Measurements from ENCODE around the gene RAP1GDS1. TPM values are rescaled to one million over a fixed set of nuclear protein-coding genes. Genes with fewer than 3 reads are reported as not detected.

RAP1GDS1 gene
- total RNA-seq, 1 donor from 2014 or later, result 64.5 TPM

- peaks cover 32% of the 10 kb centered on the region for H3K4me1 Mint-ChIP-seq (ENCODE audit: low read depth, unreplicated experiment)
- Histone ChIP-seq H3K27me3 (ENCODE audit: insufficient read depth, low read length) (no peaks in the 10 kb centered on the region), H4K20me1 (ENCODE audit: insufficient read depth, low read length) (peaks cover 31% of the 10 kb centered on the region), H3K9me3 (ENCODE audit: insufficient read depth, low read depth, low read length) (no peaks in the 10 kb centered on the region), H3K36me3 (ENCODE audit: insufficient read depth, low read length) (peaks cover under 1% of the 10 kb centered on the region), H3K9ac (ENCODE audit: low read length) (no peak overlapping the region), H3K4me3 (ENCODE audit: insufficient read depth, low read depth, low read length) (no peak overlapping the region), H3K27ac (ENCODE audit: low read depth, low read length) (no peak overlapping the region), H3K4me2 (ENCODE audit: low read length) (no peak overlapping the region), H3K4me1 (ENCODE audit: insufficient read depth, low read length) (no peaks in the 10 kb centered on the region), H2AFZ (ENCODE audit: low read depth, low read length) (no peak overlapping the region), H3K79me2 (ENCODE audit: insufficient read depth, low read length) (peaks cover 90% of the 10 kb centered on the region)
- H3K27me3 Mint-ChIP-seq (ENCODE audit: low read depth, unreplicated experiment), result no peaks in the 10 kb centered on the region
- no peak for TF ChIP-seq CTCF (IDR thresholded peaks at IDR 0.05; ENCODE audit: insufficient read depth, low read depth, low read length)
- peak overlapping the region; percentile 96 for H3K27ac Mint-ChIP-seq (ENCODE audit: unreplicated experiment)
- DNase-seq (ENCODE audit: low read depth), result no peak
- H3K4me3 Mint-ChIP-seq (ENCODE audit: unreplicated experiment), result no peak overlapping the region
- H3K36me3 Mint-ChIP-seq (ENCODE audit: low read depth, unreplicated experiment), result peaks cover 2% of the 10 kb centered on the region
- H3K9me3 Mint-ChIP-seq (ENCODE audit: unreplicated experiment), result no peaks in the 10 kb centered on the region
- no peak for FAIRE-seq
These were observed 28.2 kb downstream of the RAP1GDS1 start for GRCh38 chr4:98289375-98289774.

- Histone ChIP-seq H3K27ac (ENCODE audit: low read depth, low read length) (no peak overlapping the region), H3K79me2 (ENCODE audit: insufficient read depth, low read length) (peaks cover 85% of the 10 kb centered on the region), H2AFZ (ENCODE audit: low read depth, low read length) (no peak overlapping the region), H3K9me3 (ENCODE audit: insufficient read depth, low read depth, low read length) (no peaks in the 10 kb centered on the region), H4K20me1 (ENCODE audit: insufficient read depth, low read length) (peaks cover 22% of the 10 kb centered on the region), H3K36me3 (ENCODE audit: insufficient read depth, low read length) (peaks cover 10% of the 10 kb centered on the region), H3K4me1 (ENCODE audit: insufficient read depth, low read length) (no peaks in the 10 kb centered on the region), H3K27me3 (ENCODE audit: insufficient read depth, low read length) (no peaks in the 10 kb centered on the region), H3K4me3 (ENCODE audit: insufficient read depth, low read depth, low read length) (no peak overlapping the region), H3K9ac (ENCODE audit: low read length) (no peak overlapping the region), H3K4me2 (ENCODE audit: low read length) (no peak overlapping the region)
- Mint-ChIP-seq H3K4me1 (ENCODE audit: low read depth, unreplicated experiment) (peaks cover 24% of the 10 kb centered on the region), H3K27me3 (ENCODE audit: low read depth, unreplicated experiment) (no peaks in the 10 kb centered on the region), H3K27ac (ENCODE audit: unreplicated experiment) (peak overlapping the region; percentile 96), H3K9me3 (ENCODE audit: unreplicated experiment) (no peaks in the 10 kb centered on the region), H3K4me3 (ENCODE audit: unreplicated experiment) (no peak overlapping the region), H3K36me3 (ENCODE audit: low read depth, unreplicated experiment) (peaks cover 2% of the 10 kb centered on the region)
- TF ChIP-seq CTCF (IDR thresholded peaks at IDR 0.05; ENCODE audit: insufficient read depth, low read depth, low read length), result no peak
- peak; percentile 70 for DNase-seq (ENCODE audit: low read depth)
- no peak for FAIRE-seq
These were observed 29.3 kb downstream of the RAP1GDS1 start for GRCh38 chr4:98290511-98290910.

- H3K4me2 ChIP-seq (ENCODE audit: low read length), result peak overlapping the region; percentile 25
- H3K4me3 Mint-ChIP-seq (ENCODE audit: unreplicated experiment), result no peak overlapping the region
- peaks cover 2% of the 10 kb centered on the region for H3K36me3 Mint-ChIP-seq (ENCODE audit: low read depth, unreplicated experiment)
- TF ChIP-seq EZH2 (IDR thresholded peaks at IDR 0.05; ENCODE audit: insufficient read depth, low read length), result no peak
- TF ChIP-seq CTCF (IDR thresholded peaks at IDR 0.05; ENCODE audit: insufficient read depth, low read depth, low read length), result no peak
- peaks cover 24% of the 10 kb centered on the region for H3K4me1 Mint-ChIP-seq (ENCODE audit: low read depth, unreplicated experiment)
- H4K20me1 ChIP-seq (ENCODE audit: insufficient read depth, low read length), result peaks cover 19% of the 10 kb centered on the region
- no peak for FAIRE-seq
- H3K27ac Mint-ChIP-seq (ENCODE audit: unreplicated experiment), result no peak overlapping the region
- H3K36me3 ChIP-seq (ENCODE audit: insufficient read depth, low read length), result peaks cover 10% of the 10 kb centered on the region
- H3K79me2 ChIP-seq (ENCODE audit: insufficient read depth, low read length), result peaks cover 79% of the 10 kb centered on the region
- H3K4me3 ChIP-seq (ENCODE audit: insufficient read depth, low read depth, low read length), result no peak overlapping the region
- H3K27me3 Mint-ChIP-seq (ENCODE audit: low read depth, unreplicated experiment), result no peaks in the 10 kb centered on the region
- H3K9me3 ChIP-seq (ENCODE audit: insufficient read depth, low read depth, low read length), result no peaks in the 10 kb centered on the region
- H3K4me1 ChIP-seq (ENCODE audit: insufficient read depth, low read length), result no peaks in the 10 kb centered on the region
- H3K9me3 Mint-ChIP-seq (ENCODE audit: unreplicated experiment), result no peaks in the 10 kb centered on the region
- H3K27me3 ChIP-seq (ENCODE audit: insufficient read depth, low read length), result no peaks in the 10 kb centered on the region
- H2AFZ ChIP-seq (ENCODE audit: low read depth, low read length), result no peak overlapping the region
- peak; percentile 24 for DNase-seq (ENCODE audit: low read depth)
- no peak overlapping the region for H3K9ac ChIP-seq (ENCODE audit: low read length)
- H3K27ac ChIP-seq (ENCODE audit: low read depth, low read length), result peak overlapping the region; percentile 2
These were observed 32.1 kb downstream of the RAP1GDS1 start for GRCh38 chr4:98293104-98293887.

All from astrocyte (in vitro differentiated cells and primary cell).